ENCODE measurements around the gene EHD4.

Gene EHD4

DNA sequence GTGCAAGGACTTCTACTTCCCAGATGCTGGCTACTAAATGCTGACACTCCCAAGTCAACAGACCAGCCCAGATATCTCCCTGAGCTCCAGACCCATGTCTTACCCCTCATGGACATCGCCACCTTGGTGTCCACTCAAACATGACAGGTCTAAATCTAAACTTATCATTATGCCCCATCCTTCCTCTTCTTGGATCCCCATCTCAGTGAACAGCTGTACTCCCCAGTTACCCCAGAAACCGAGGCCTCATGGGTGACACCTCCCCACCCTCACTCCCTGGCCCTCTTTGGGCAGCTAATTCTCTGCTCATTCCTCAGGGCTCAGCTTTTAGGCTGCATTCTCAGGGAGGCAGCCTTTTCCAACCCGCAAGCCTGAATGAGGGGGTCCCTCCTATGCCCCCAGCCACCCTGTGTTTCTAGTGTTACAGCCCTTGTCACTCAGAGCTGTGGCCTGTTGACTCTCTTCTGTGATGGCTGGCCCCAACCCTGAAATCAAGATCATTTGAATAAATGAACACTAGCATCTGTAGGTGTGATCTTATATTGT is 5.4 kb downstream of the EHD4 start:
- TF ChIP-seq, protein P1, sequence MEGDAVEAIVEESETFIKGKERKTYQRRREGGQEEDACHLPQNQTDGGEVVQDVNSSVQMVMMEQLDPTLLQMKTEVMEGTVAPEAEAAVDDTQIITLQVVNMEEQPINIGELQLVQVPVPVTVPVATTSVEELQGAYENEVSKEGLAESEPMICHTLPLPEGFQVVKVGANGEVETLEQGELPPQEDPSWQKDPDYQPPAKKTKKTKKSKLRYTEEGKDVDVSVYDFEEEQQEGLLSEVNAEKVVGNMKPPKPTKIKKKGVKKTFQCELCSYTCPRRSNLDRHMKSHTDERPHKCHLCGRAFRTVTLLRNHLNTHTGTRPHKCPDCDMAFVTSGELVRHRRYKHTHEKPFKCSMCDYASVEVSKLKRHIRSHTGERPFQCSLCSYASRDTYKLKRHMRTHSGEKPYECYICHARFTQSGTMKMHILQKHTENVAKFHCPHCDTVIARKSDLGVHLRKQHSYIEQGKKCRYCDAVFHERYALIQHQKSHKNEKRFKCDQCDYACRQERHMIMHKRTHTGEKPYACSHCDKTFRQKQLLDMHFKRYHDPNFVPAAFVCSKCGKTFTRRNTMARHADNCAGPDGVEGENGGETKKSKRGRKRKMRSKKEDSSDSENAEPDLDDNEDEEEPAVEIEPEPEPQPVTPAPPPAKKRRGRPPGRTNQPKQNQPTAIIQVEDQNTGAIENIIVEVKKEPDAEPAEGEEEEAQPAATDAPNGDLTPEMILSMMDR (conservative IDR thresholded peaks at IDR 0.05; ENCODE audit: low read depth, low read length), result no peak
- H3K4me3 ChIP-seq (ENCODE audit: low read length), result no peak overlapping the region
- DNase-seq (ENCODE audit: low read depth), result no peak

DNA sequence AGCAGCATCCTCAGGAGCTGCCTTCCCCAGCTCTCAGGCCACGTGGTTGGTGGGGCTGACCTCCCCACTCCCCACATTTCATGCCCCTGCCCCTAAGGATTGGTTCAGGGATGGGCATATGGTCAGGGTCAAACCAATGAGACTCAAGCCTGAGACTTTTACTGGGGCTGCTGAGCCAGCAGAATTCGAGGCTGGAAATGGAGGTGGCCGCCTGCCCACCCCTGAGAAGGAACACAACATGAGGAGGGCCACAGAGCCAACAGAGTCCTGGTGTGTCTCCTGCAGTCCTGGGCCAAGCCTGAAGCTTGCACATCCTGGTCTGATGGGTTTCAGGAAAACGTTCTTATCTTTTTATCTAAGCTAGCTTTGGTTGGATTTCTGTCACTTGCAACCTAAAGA is 5.9 kb downstream of the EHD4 start:
- DNase-seq (ENCODE audit: low read depth), result no peak
- no peak overlapping the region for H3K4me3 ChIP-seq (ENCODE audit: low read length)
- TF ChIP-seq, protein P1 (conservative IDR thresholded peaks at IDR 0.05; ENCODE audit: low read depth, low read length), result no peak

DNA sequence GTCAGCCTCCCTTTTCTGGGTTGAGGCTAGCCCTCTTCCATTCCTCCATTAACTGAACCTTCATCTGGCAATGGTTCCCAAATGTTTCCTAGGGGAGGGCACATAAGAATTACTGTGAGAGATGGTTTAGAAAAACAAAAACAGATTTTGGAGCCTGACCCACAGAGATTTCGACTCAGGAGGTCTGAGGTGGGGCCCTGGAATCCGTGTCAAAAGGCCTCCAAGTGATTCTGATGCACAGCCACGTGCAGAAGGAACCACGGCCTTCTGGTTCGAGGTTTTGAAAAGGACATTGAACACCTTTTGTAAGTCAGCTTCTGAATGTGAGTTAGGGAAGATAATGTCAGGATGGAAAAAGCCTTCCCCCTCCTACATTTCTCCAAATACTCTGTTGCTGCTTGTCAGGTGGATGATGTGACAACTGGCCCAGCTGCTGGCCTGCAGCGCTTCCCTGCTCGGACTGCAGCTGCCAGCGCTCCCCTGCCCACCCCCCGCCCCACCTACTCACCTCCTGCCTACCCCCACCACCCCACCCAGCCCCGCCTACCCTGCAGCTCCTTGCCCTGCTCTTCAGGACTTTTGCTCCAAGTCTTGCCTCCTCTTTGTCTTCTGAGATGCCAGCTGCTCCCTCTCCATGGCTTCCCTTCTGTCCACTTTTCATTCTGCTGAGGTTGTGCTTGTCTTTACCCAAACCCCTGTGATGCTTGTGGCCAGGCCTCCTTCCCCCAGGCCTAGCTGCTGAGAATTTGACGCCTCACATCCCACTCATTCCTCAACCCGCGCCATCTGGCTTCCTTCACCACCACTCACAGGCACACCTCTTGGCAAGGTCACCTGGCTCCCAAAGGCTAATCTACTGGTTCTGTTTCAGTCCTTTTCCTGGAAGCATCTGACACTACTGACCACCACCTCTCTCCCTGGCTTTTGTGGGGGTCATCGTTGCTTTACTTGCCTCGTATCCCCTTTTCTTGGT is 6.6 kb downstream of the EHD4 start:
- no peak for DNase-seq (ENCODE audit: low read depth)
- TF ChIP-seq, protein P1 (conservative IDR thresholded peaks at IDR 0.05; ENCODE audit: low read depth, low read length), result no peak
- no peak overlapping the region for H3K4me3 ChIP-seq (ENCODE audit: low read length)

DNA sequence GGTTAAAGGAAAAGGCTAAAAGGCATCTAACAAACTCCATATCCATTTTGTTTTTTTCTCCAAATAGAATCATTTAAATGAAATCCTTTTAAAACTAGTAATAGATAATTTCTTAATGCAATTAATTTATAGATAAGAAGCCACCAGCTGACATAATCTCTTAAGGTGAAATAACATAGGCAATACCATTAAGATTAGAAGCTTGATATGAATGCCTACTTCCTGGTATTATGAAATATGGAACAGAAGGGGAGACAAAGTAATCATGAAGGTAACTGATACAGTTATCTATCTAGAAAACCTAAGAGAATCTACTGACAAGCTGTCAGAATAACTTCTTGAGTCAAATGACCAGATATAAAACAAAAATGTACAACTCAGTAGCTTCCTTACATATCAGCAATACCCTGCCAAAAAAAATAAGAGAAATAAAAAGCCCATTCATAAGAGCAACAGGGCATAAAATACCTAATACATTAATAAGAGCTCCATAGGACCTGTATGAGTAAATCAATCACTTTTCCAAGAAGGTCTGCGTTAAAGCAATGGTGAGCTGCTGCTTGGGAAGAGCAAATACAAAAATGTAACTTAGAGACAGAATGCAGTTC is 10.7 kb downstream of the EHD4 start:
- no peak for DNase-seq (ENCODE audit: low read depth)
- TF ChIP-seq, protein P1 (conservative IDR thresholded peaks at IDR 0.05; ENCODE audit: low read depth, low read length), result no peak

DNA sequence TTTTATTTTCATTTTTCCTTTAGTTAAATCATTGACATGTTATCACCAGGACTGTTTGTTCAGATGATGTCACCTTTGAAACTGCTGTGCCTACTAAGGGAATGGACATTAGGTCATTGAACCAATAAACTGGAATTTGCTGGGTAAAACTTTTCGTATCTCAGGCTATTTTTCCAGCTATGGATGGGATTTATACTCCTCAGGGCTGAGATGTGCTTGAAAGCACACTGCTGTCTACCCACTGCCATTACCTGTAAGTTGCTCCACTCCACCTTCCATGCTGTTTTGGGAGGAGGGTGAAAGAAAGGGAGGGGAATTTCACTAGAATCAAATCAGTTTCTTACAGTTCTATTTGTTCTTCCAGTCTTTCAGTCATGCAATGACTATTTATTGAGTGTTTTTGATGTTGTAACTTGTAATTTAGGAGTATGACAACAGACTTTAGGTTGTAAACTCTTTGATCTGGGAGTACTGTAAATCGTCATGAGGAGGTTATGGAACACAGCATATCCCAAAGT is 11.3 kb downstream of the EHD4 start:
- TF ChIP-seq, protein P1 (conservative IDR thresholded peaks at IDR 0.05; ENCODE audit: low read depth, low read length), result no peak
- no peak for DNase-seq (ENCODE audit: low read depth)
- no peak overlapping the region for H3K4me3 ChIP-seq (ENCODE audit: low read length)

More for the DNA sequence above, 10.7 kb downstream of the EHD4 start:
- H3K4me3 ChIP-seq (ENCODE audit: low read length), result no peak overlapping the region

DNA sequence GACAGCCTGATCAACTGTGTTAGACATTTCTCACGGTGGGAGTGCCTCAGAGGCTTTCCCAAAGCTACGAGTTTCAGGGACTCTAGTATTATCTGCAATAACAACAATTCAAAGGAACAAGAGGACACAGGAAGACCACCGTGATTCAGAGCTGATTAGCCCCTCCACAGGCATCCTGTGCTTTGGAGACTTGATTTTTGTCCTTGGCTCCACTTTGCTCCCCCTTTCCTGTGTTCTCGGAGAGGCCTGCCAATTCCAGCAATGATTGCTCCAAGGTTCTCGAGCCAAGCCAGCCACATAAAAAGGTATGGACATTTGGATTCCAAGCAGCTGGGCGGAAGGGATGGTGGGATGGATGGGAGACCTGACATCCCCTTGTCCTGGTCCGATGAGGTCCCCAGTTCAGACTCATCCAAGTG is 14.3 kb downstream of the EHD4 start:
- H3K4me3 ChIP-seq (ENCODE audit: low read length), result no peak overlapping the region
- TF ChIP-seq, protein P1 (conservative IDR thresholded peaks at IDR 0.05; ENCODE audit: low read depth, low read length), result no peak
- no peak for DNase-seq (ENCODE audit: low read depth)
